ENCODE data around the gene VCL.

DNA sequence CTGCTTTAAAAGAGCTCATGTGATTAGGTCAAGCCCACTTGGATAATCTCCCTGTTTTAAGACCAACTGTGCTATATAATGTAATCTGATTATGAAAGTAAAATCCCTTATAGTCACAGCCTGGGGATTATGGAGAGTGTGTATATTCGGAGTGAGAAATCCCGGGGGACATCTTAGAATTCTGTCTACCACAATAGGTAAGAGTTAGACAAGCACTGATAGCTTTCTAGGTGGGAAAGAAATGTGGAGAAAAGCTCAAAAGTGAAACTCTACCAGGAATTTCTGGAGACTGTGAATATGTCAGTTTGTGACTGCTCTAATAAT is 2.9 kb upstream of the VCL start:
- TF ChIP-seq CTCF (IDR thresholded peaks at IDR 0.05 in 2 of 3, conservative IDR thresholded peaks at IDR 0.05 in 1 of 3; ENCODE audit: borderline replicate concordance in 1 of 3, insufficient read depth in 1 of 3, low read depth in 2 of 3, low read length in 2 of 3) (no peak), ZNF274 (IDR thresholded peaks at IDR 0.05; ENCODE audit: low read depth, low read length) (no peak), POLR2AphosphoS5 (IDR thresholded peaks at IDR 0.05; ENCODE audit: low read depth, low read length) (no peak), EZH2 (IDR thresholded peaks at IDR 0.05) (no peak), POLR2A (IDR thresholded peaks at IDR 0.05; ENCODE audit: borderline replicate concordance, extremely low read depth, insufficient read depth, insufficient read length) (no peak), MAX (IDR thresholded peaks at IDR 0.05) (no peak), EGR1 (IDR thresholded peaks at IDR 0.05; ENCODE audit: low read depth) (no peak), CBX3 (IDR thresholded peaks at IDR 0.05; ENCODE audit: low read depth) (no peak), ELF1 (IDR thresholded peaks at IDR 0.05; ENCODE audit: borderline replicate concordance, low read depth) (no peak), RAD21 (IDR thresholded peaks at IDR 0.05; ENCODE audit: low read depth) (no peak)
- TF ChIP-seq, protein P1, sequence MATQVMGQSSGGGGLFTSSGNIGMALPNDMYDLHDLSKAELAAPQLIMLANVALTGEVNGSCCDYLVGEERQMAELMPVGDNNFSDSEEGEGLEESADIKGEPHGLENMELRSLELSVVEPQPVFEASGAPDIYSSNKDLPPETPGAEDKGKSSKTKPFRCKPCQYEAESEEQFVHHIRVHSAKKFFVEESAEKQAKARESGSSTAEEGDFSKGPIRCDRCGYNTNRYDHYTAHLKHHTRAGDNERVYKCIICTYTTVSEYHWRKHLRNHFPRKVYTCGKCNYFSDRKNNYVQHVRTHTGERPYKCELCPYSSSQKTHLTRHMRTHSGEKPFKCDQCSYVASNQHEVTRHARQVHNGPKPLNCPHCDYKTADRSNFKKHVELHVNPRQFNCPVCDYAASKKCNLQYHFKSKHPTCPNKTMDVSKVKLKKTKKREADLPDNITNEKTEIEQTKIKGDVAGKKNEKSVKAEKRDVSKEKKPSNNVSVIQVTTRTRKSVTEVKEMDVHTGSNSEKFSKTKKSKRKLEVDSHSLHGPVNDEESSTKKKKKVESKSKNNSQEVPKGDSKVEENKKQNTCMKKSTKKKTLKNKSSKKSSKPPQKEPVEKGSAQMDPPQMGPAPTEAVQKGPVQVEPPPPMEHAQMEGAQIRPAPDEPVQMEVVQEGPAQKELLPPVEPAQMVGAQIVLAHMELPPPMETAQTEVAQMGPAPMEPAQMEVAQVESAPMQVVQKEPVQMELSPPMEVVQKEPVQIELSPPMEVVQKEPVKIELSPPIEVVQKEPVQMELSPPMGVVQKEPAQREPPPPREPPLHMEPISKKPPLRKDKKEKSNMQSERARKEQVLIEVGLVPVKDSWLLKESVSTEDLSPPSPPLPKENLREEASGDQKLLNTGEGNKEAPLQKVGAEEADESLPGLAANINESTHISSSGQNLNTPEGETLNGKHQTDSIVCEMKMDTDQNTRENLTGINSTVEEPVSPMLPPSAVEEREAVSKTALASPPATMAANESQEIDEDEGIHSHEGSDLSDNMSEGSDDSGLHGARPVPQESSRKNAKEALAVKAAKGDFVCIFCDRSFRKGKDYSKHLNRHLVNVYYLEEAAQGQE (IDR thresholded peaks at IDR 0.05; ENCODE audit: low read depth): no peak
- TF ChIP-seq, protein P2, sequence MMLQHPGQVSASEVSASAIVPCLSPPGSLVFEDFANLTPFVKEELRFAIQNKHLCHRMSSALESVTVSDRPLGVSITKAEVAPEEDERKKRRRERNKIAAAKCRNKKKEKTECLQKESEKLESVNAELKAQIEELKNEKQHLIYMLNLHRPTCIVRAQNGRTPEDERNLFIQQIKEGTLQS (IDR thresholded peaks at IDR 0.05): no peak

All from HCT116 (cell line).